Activated CD4-positive, alpha-beta memory T cell treated with anti-CD3 and anti-CD28 coated beads for 36 hours (primary cell): Measurements from ENCODE around the gene ZNF467. TPM values are rescaled to one million over a fixed set of nuclear protein-coding genes. Genes with fewer than 3 reads are reported as not detected.

Experiments
- CTCF ChIA-PET: fragments of 350-600 bp; sonication (Branson Sonifier 250); formaldehyde crosslinking; loops from one replicate; lab custom pipeline; 2021; ENCODE audit warnings: antibody characterized with exemption, inconsistent platforms; lab: Charles Lee
- POLR2A ChIA-PET: fragments of 350-600 bp; sonication (Branson Sonifier 250); formaldehyde crosslinking; loops from one replicate; lab custom pipeline; 2021; ENCODE audit warnings: antibody characterized with exemption; lab: Charles Lee
- DNase-seq: peaks from one replicate; pipeline ENCODE4 v3.0.0-alpha.2; 2020
- H3K27ac Mint-ChIP-seq: one replicate; pipeline ENCODE4 v1.8.0; 2021; ENCODE audit warnings: mixed read lengths
- H3K27me3 Mint-ChIP-seq: one replicate; pipeline ENCODE4 v1.8.0; 2021; ENCODE audit warnings: mixed read lengths
- H3K36me3 Mint-ChIP-seq: one replicate; pipeline ENCODE4 v1.8.0; 2021; ENCODE audit warnings: mixed read lengths
- H3K4me1 Mint-ChIP-seq: one replicate; pipeline ENCODE4 v1.8.0; 2021; ENCODE audit warnings: low read depth, mixed read lengths
- H3K4me3 Mint-ChIP-seq: one replicate; pipeline ENCODE4 v1.8.0; 2021; ENCODE audit warnings: mild to moderate bottlenecking, mixed read lengths
- H3K9me3 Mint-ChIP-seq: one replicate; pipeline ENCODE4 v1.8.0; 2021; ENCODE audit warnings: mixed read lengths
- intact Hi-C: fragments of 100-400 bp; cut with micrococcal nuclease; formaldehyde crosslinking; loops from one replicate; pipeline ENCODE4 v1.15.1; 2023
- total RNA-seq, 2 experiments: library from RNA; stranded (reverse); gene quantifications; one replicate each; pipeline ENCODE4 v1.2.3, GENCODE V29; 2021

Gene ZNF467
- total RNA-seq, 2 experiments from 2014 or later, result 0.41 to 0.45 TPM

DNA sequence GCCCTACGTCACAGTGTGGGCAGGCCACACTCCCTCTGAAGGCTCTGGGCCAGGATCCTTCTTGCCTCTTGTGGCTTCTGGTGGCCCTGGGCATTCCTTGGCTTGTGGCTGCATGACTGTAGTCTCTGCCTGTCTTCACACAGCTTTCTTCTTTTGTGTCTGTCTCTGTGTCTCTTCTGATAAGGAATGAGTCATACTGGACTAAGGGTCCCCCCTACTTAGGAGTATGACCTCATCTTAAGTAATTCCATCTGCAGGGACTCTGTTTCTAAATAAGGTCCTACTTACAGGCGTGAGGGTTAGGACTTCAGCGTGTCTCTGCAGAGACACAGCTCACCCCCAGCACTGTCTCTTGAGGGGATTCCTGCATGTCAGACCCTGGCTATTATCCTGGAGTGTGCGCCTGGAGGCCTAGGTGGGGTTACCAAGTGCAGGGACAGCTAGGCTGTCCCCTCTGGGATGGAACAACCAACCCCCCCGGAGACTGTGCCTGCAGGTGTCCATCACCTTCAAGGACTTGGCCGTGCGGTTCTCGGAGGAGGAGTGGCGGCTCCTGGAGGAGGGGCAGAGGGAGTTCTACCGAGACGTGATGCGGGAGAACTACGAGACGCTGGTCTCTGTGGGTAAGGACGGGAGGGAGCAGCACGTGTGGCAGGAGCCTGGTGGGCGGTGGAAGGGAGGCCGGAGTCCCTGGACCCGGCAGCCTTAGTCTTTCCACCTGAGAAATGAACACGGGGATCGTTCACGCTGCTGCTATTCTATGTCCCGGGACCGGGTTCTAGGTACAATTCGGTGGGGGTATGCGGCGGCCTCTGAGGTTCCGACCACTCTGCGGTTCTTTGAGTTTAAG lies 54.1 kb downstream of the ZNF467 start:
- H3K36me3 Mint-ChIP-seq, result peaks cover 15% of the 10 kb centered on the region

GRCh38 chr7:149718730-149719049 lies 54.7 kb downstream of the ZNF467 start:
- DNase-seq, result no peak
- CTCF ChIA-PET, result no interaction called here
- no peak overlapping the region for H3K27ac Mint-ChIP-seq
- no peaks in the 10 kb centered on the region for H3K27me3 Mint-ChIP-seq
- H3K36me3 Mint-ChIP-seq, result peaks cover 11% of the 10 kb centered on the region
- intact Hi-C loops, result no loop called here
- POLR2A ChIA-PET, result no interaction called here
- H3K4me1 Mint-ChIP-seq, result peaks cover 19% of the 10 kb centered on the region
- no peak overlapping the region for H3K4me3 Mint-ChIP-seq
- no peaks in the 10 kb centered on the region for H3K9me3 Mint-ChIP-seq

More for the DNA sequence above, 54.1 kb downstream of the ZNF467 start:
- intact Hi-C loops, result no loop called here
- H3K27ac Mint-ChIP-seq, result no peak overlapping the region
- H3K4me3 Mint-ChIP-seq, result no peak overlapping the region
- ChIA-PET CTCF (no interaction called here), POLR2A (no interaction called here)
- H3K27me3 Mint-ChIP-seq, result no peaks in the 10 kb centered on the region
- peaks cover 19% of the 10 kb centered on the region for H3K4me1 Mint-ChIP-seq
- no peaks in the 10 kb centered on the region for H3K9me3 Mint-ChIP-seq
- no peak for DNase-seq

- H3K36me3 Mint-ChIP-seq, result peaks cover 7% of the 10 kb centered on the region
- no peak for DNase-seq
- intact Hi-C loops, result no loop called here
- peaks cover 2% of the 10 kb centered on the region for H3K9me3 Mint-ChIP-seq
- ChIA-PET CTCF (no interaction called here), POLR2A (no interaction called here)
- no peak overlapping the region for H3K4me3 Mint-ChIP-seq
- peaks cover 19% of the 10 kb centered on the region for H3K4me1 Mint-ChIP-seq
- no peaks in the 10 kb centered on the region for H3K27me3 Mint-ChIP-seq
- H3K27ac Mint-ChIP-seq, result no peak overlapping the region
Observed at GRCh38 chr7:149717481-149717880, 55.9 kb downstream of the ZNF467 start.

- Mint-ChIP-seq H3K27ac (no peak overlapping the region), H3K9me3 (peaks cover 3% of the 10 kb centered on the region), H3K36me3 (peaks cover 7% of the 10 kb centered on the region), H3K27me3 (no peaks in the 10 kb centered on the region), H3K4me1 (peaks cover 19% of the 10 kb centered on the region), H3K4me3 (no peak overlapping the region)
- DNase-seq, result no peak
- intact Hi-C loops, result no loop called here
- ChIA-PET CTCF (interaction anchor here (1.4 kb wide), 1 partner anchor 25 kb away, joined by 6 read pairs; no protein-coding TSS in a partner anchor), POLR2A (no interaction called here)
Observed at GRCh38 chr7:149716932-149717307, 56.5 kb downstream of the ZNF467 start.

DNA sequence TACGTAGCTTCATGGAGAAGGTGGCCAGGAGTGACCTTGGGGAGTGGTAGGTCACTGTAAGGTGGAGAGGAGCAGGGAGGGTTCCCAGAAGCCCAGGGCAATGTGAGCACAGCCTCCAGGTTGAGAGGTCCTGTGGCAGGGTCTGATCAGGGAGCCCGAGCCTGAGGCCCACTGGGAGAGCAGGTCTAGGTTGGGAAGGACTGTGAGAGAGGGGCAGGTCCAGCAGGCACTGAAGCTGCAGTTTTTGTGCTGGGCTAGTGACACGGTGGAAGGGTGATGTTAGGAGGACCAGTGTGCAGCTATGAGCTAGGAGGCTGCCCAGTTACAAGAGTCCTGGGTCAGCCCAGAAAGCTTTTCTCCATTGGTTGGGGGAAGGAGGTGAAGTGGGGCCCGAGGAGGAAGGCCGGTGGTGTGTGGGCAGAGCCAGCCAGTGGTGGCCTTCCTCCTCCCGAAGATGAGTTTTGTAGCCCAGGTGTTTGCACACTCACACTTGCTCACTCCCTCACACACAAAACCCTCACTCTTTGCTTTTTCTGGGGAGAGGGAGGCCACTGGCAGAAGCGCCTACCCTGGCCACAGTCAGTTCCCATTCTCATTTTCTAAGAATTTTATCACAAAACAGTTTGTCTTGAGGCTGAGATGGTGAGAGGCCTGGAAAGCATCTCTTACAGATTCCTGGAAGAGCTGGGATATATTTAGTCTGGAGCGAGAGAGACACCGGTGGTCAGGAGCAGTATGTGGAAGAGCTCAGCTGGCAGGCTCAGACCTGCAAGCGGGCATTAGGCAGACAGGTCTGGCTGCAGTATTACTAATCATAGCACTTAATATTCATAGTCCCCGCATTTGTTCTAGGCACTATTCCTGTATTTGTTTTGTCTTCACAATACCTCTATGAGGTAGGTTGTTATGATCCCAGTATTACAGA lies 57.1 kb downstream of the ZNF467 start:
- Mint-ChIP-seq H3K9me3 (peaks cover 10% of the 10 kb centered on the region), H3K4me1 (peaks cover 19% of the 10 kb centered on the region), H3K36me3 (peaks cover 5% of the 10 kb centered on the region), H3K27ac (peak overlapping the region; percentile 24), H3K4me3 (peak overlapping the region; percentile 84), H3K27me3 (no peaks in the 10 kb centered on the region)
- no peak for DNase-seq
- POLR2A ChIA-PET, result no interaction called here
- intact Hi-C loops, result no loop called here
- CTCF ChIA-PET, result interaction anchor here (1.4 kb wide), 1 partner anchor 26 kb away, joined by 6 read pairs; no protein-coding TSS in a partner anchor

GRCh38 chr7:149715476-149715875 lies 57.9 kb downstream of the ZNF467 start:
- CTCF ChIA-PET, result interaction anchor here (1.1 to 1.4 kb wide), 2 partner anchors 27 to 91 kb away, joined by 4 to 6 read pairs; no protein-coding TSS in a partner anchor
- H3K27ac Mint-ChIP-seq, result peak overlapping the region; percentile 60
- intact Hi-C loops, result loop anchor here (1.0 to 2.0 kb wide), 3 partner anchors 25 to 91 kb away; no protein-coding TSS in a partner anchor

GRCh38 chr7:149714910-149715471 lies 58.4 kb downstream of the ZNF467 start:
- Mint-ChIP-seq H3K36me3 (peaks cover 6% of the 10 kb centered on the region), H3K4me1 (peaks cover 19% of the 10 kb centered on the region), H3K27me3 (no peaks in the 10 kb centered on the region), H3K9me3 (peaks cover 20% of the 10 kb centered on the region), H3K4me3 (peak overlapping the region; percentile 84), H3K27ac (peak overlapping the region; percentile 60)
- ChIA-PET CTCF (interaction anchor here (1.1 kb wide), 1 partner anchor 91 kb away, joined by 4 read pairs; no protein-coding TSS in a partner anchor), POLR2A (no interaction called here)
- intact Hi-C loops, result loop anchor here (1.0 to 2.0 kb wide), 5 partner anchors 25 to 159 kb away; partner anchors contain the start of gene ZNF862
- peak; percentile 50 for DNase-seq

More at GRCh38 chr7:149715476-149715875, 57.9 kb downstream of the ZNF467 start:
- POLR2A ChIA-PET, result no interaction called here
- H3K27me3 Mint-ChIP-seq, result no peaks in the 10 kb centered on the region
- H3K4me1 Mint-ChIP-seq, result peaks cover 19% of the 10 kb centered on the region
- no peak for DNase-seq
- peaks cover 18% of the 10 kb centered on the region for H3K9me3 Mint-ChIP-seq
- peaks cover 8% of the 10 kb centered on the region for H3K36me3 Mint-ChIP-seq
- H3K4me3 Mint-ChIP-seq, result peak overlapping the region; percentile 84

Other genes with a start within 250 kb of the ZNF467 start
- 10 to 100 TPM; 18.1 to 21.4 TPM for gene ZNF862, start 64.8 kb upstream of the ZNF467 start, total RNA-seq
- 10 to 100 TPM; 33.5 to 34.1 TPM for gene ATP6V0E2, start 100.4 kb upstream of the ZNF467 start, total RNA-seq